Mucosa of descending colon (tissue), 3 donors: ENCODE data around the gene CMTM2. TPM values are rescaled to one million over a fixed set of nuclear protein-coding genes. Genes with fewer than 3 reads are reported as not detected.

Experiments
- ATAC-seq: fragments of 200-7000 bp; cut with Tn5 transposase; one replicate; pipeline ENCODE4 v1.9.1; 2020; ENCODE audit warnings: mild to moderate bottlenecking, moderate library complexity
- DNase-seq, 3 donors: peaks; one replicate each; pipeline ENCODE4 v3.0.0-alpha.2; 2020
- H3K36me3 ChIP-seq: fragments of 200-600 bp; one replicate; pipeline ENCODE4 v1.8.0; 2021; ENCODE audit warnings: low read depth, mild to moderate bottlenecking
- H3K4me1 ChIP-seq: fragments of 200-600 bp; one replicate; pipeline ENCODE4 v1.8.0; 2021; ENCODE audit warnings: low read depth, mild to moderate bottlenecking
- H3K4me3 ChIP-seq: fragments of 200-600 bp; one replicate; pipeline ENCODE4 v1.8.0; 2021; ENCODE audit warnings: mild to moderate bottlenecking
- H3K9me3 ChIP-seq: fragments of 200-600 bp; one replicate; pipeline ENCODE4 v1.8.0; 2021; ENCODE audit warnings: mild to moderate bottlenecking
- CTCF ChIP-seq: fragments of 200-600 bp; IDR thresholded peaks from one replicate; pipeline ENCODE4 v1.8.0; 2022; ENCODE audit warnings: antibody characterized with exemption, mild to moderate bottlenecking
- intact Hi-C, 2 donors: fragments of 100-400 bp; cut with DNase I in 1 of 2; cut with micrococcal nuclease in 1 of 2; formaldehyde crosslinking; loops; one replicate each; pipeline versions ENCODE4 v1.11.0 to v1.11.1; 2022; cut with DNase I, micrococcal nuclease
- total RNA-seq, 3 donors: library from RNA; stranded (reverse); fragmentation: NEBNext Ultra II Directional in 2 of 3; extraction: Animal tissue kit (Norgen Biotek cat#: 25700) in 2 of 3; gene quantifications; one replicate each; pipeline versions ENCODE4 v1.2.1 to v1.2.4, GENCODE V29; 2021 to 2023
- donor health status: DM: no; HTN: no; CAD: no; lungs with moderate emphysema.
- donor health status: DM: no; HTN: no; CAD: no.
- donor health status: DM: no; HTN: yes; CAD: no.

Gene CMTM2
- total RNA-seq, 3 donors from 2014 or later, result 0.46 TPM; not detected in 2

- Histone ChIP-seq H3K9me3 (no peaks in the 10 kb centered on the region), H3K4me3 (no peak overlapping the region), H3K36me3 (peaks cover 6% of the 10 kb centered on the region), H3K4me1 (no peaks in the 10 kb centered on the region)
- TF ChIP-seq CTCF, result no peak
- ATAC-seq (peak; percentile 58), DNase-seq (no peak)
- intact Hi-C loops, result no loop called here
Observed at GRCh38 chr16:66618588-66619375, 39.5 kb downstream of the CMTM2 start.

DNA sequence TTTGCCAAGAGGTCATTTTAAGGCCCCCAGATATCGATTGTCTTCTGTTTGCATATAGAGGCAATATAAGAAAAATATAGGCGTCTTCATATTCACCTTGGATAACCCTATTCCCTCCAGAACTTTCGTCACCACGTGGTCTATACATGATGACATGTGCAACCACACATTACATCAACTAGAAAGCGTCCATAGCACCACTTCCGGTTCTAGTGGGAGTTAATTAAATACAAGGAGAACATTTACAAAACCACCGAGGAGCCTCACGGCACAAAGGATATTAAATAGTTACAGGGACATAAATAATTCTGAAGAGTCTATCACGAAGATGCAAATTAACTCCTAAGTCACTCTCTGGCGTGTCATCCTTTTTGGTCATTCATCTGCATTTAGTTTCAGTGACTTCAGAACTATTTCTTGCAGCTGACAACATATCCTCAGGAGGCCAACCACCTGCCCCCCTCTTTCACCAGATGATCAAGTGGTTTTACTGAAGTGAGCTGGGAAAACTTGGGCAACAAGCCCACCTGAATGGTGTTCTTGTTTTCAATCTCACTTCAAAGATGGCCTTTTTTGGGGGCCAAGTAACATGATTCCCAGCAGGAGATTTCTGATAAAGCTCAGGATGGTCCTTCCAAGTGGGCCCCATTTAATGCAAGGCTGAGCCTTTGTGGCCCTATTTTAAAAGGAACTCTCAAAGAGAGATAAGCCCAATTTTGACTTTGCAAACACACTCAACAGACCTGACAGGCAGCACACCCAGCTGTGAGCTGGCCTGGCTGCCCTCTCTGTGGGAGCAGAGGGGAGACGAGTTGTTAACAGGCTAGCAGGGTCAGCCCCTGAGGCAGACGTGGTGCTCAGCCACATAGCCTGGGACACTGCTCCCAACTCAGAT lies 40.5 kb downstream of the CMTM2 start:
- intact Hi-C loops, result no loop called here
- Histone ChIP-seq H3K36me3 (peaks cover 6% of the 10 kb centered on the region), H3K4me3 (no peak overlapping the region), H3K4me1 (no peaks in the 10 kb centered on the region), H3K9me3 (no peaks in the 10 kb centered on the region)
- TF ChIP-seq CTCF, result no peak
- no peak for DNase-seq
- no peak for ATAC-seq

DNA sequence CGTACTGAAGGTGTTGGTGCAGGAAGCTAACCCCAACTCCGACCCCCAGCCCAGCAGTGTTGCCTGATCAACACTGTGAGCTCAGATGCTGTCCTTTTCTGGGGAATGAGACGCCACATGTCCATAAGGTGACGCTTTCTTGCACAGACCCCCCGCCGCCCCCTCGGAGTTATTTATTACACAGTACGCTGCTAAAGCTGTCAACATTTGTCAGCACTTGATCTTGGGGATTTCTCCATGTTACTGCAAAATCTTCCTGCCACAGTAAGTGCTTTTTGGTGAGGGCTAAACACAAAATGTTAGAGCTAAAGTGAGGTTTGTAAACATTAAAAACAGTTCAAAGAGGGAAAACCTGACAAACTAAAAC lies 41.1 kb downstream of the CMTM2 start:
- no peaks in the 10 kb centered on the region for H3K9me3 ChIP-seq
- intact Hi-C loops, result no loop called here
- ATAC-seq (no peak), DNase-seq (no peak)
- TF ChIP-seq CTCF, result no peak
- no peaks in the 10 kb centered on the region for H3K4me1 ChIP-seq
- no peak overlapping the region for H3K4me3 ChIP-seq
- peaks cover 6% of the 10 kb centered on the region for H3K36me3 ChIP-seq

- peaks cover 6% of the 10 kb centered on the region for H3K36me3 ChIP-seq
- H3K4me3 ChIP-seq, result no peak overlapping the region
- TF ChIP-seq CTCF, result no peak
- ATAC-seq (no peak), DNase-seq (no peak)
- H3K9me3 ChIP-seq, result no peaks in the 10 kb centered on the region
- H3K4me1 ChIP-seq, result no peaks in the 10 kb centered on the region
- intact Hi-C loops, result no loop called here
Observed at GRCh38 chr16:66621973-66622372, 42.7 kb downstream of the CMTM2 start.

DNA sequence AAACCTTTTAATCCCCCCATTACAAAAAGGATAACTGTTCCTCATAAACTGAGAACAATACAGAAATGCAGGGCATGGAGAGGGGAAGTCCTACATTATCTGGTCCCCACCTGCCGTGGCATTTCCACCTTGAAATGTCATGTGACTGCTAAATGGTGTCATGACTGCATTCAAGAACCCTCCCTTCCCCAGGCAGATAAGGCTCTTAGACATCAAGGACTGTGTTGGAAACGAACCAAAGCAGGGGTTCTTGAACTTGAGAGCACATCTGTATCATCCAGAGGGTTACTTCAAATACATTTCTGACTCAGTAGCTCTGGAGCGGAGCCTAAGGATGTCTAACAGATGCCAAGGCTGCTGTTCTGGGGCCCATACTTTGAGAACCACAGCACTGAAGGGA lies 43.6 kb downstream of the CMTM2 start:
- H3K9me3 ChIP-seq, result no peaks in the 10 kb centered on the region
- no peak for DNase-seq
- ATAC-seq, result no peak
- TF ChIP-seq CTCF, result no peak
- no peaks in the 10 kb centered on the region for H3K4me1 ChIP-seq
- peaks cover 6% of the 10 kb centered on the region for H3K36me3 ChIP-seq
- intact Hi-C loops, result no loop called here
- H3K4me3 ChIP-seq, result no peak overlapping the region
